Mesendoderm (in vitro differentiated cells): Measurements from ENCODE around the gene SLC11A1.

Experiments used
- DNase-seq: peaks from one replicate; pipeline ENCODE4 v3.0.0; 2013
- H2AK5ac ChIP-seq: 2 replicates; pipeline ENCODE4 v1.6.1; 2013; ENCODE audit warnings: low read length, inconsistent platforms
- H2BK120ac ChIP-seq: 2 replicates; pipeline ENCODE4 v1.6.1; 2013; ENCODE audit warnings: low read depth, mild to moderate bottlenecking, low read length, moderate library complexity, mixed read lengths
- H2BK15ac ChIP-seq: replicated peaks from 2 replicates; pipeline ENCODE4 v1.6.1; 2013; ENCODE audit warnings: low read depth, mild to moderate bottlenecking, moderate library complexity
- H2BK5ac ChIP-seq: 2 replicates; pipeline ENCODE4 v1.6.1; 2013; ENCODE audit warnings: low read length, inconsistent platforms
- H3K18ac ChIP-seq: 2 replicates; pipeline ENCODE4 v1.6.1; 2013; ENCODE audit warnings: mild to moderate bottlenecking, low read length, mixed read lengths
- H3K23ac ChIP-seq: one replicate; pipeline ENCODE4 v1.6.1; 2013; ENCODE audit warnings: low read length
- H3K27ac ChIP-seq: 2 replicates; pipeline ENCODE4 v1.5.1; 2013; ENCODE audit warnings: low read depth, mild to moderate bottlenecking, inconsistent platforms, low read length, moderate library complexity
- H3K27me3 ChIP-seq: 2 replicates; pipeline ENCODE4 v1.6.1; 2013; ENCODE audit warnings: low read length, control low read depth, mild to moderate bottlenecking, inconsistent platforms; ENCODE audit not compliant: insufficient read depth, poor library complexity
- H3K36me3 ChIP-seq: 2 replicates; pipeline ENCODE4 v1.6.1; 2013; ENCODE audit warnings: low read length, inconsistent platforms; ENCODE audit not compliant: control insufficient read depth, insufficient read depth
- H3K4ac ChIP-seq: one replicate; pipeline ENCODE4 v1.6.1; 2013; ENCODE audit warnings: low read depth, mild to moderate bottlenecking, low read length, moderate library complexity
- H3K4me1 ChIP-seq: 2 replicates; pipeline ENCODE4 v1.6.1; 2013; ENCODE audit warnings: low read depth, low read length, inconsistent platforms; ENCODE audit not compliant: control insufficient read depth
- H3K4me2 ChIP-seq: 2 replicates; pipeline ENCODE4 v1.6.1; 2013; ENCODE audit warnings: low read length
- H3K4me3 ChIP-seq: 2 replicates; pipeline ENCODE4 v1.5.1; 2013; ENCODE audit warnings: mild to moderate bottlenecking, low read length
- H3K56ac ChIP-seq: one replicate; pipeline ENCODE4 v1.6.1; 2013; ENCODE audit warnings: low read length
- H3K79me1 ChIP-seq: 2 replicates; pipeline ENCODE4 v1.6.1; 2013; ENCODE audit warnings: low read length, inconsistent platforms
- H3K79me2 ChIP-seq: 2 replicates; pipeline ENCODE4 v1.6.1; 2013; ENCODE audit warnings: mild to moderate bottlenecking, low read length; ENCODE audit not compliant: control insufficient read depth, insufficient read depth
- H3K9ac ChIP-seq: 2 replicates; pipeline ENCODE4 v1.6.1; 2013; ENCODE audit warnings: low read length, inconsistent platforms
- H4K5ac ChIP-seq: one replicate; pipeline ENCODE4 v1.6.1; 2013; ENCODE audit warnings: low read length
- H4K8ac ChIP-seq: one replicate; pipeline ENCODE4 v1.6.1; 2013; ENCODE audit warnings: low read depth, mild to moderate bottlenecking, control low read depth, low read length, moderate library complexity
- WGBS: extraction: QIAGEN DNeasy Blood & Tissue Kit; methylation state at CpG from one replicate; pipeline ENCODE4 v1.1.7; 2013; ENCODE audit warnings: low lambda C conversion rate, missing lambda C conversion rate; ENCODE audit not compliant: insufficient coverage; ENCODE audit errors: extremely low coverage; 5-methylcytosine and 5-hydroxymethylcytosine counted together

The SLC11A1 gene

DNA sequence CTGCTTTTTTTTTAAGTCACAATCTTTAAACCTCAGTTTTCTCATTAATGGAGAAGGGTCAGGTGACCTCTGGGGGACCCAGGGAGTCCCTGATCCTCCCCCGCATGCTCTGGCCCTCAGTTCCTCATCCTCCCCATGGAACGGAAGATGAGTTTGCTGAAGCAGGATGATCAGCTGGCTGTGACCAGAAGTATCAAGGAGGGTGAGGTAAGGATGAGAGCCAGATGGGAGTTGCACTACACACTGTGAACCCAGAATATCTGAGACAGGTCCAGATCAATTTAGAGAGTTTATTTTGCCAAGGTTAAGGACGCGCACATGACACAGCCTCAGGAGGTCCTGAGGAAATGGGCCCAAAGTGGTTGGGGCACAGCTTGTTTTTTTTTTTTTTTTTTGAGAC is 21.6 kb upstream of the SLC11A1 start:
- Histone ChIP-seq H2BK120ac (no peak overlapping the region), H3K23ac (no peak overlapping the region), H3K4me1 (no peaks in the 10 kb centered on the region), H3K79me1 (no peaks in the 10 kb centered on the region), H3K4me2 (no peak overlapping the region), H3K27me3 (no peaks in the 10 kb centered on the region), H2AK5ac (no peak overlapping the region), H3K27ac (no peak overlapping the region), H2BK15ac (no peak overlapping the region), H3K4me3 (no peak overlapping the region), H3K56ac (no peak overlapping the region), H2BK5ac (no peak overlapping the region), H3K4ac (no peak overlapping the region), H3K79me2 (no peaks in the 10 kb centered on the region), H4K8ac (no peak overlapping the region), H3K18ac (no peak overlapping the region), H3K36me3 (no peaks in the 10 kb centered on the region), H4K5ac (no peak overlapping the region), H3K9ac (no peak overlapping the region)
- WGBS = no CpG with 5 or more reads among the region's 4 CpGs
- DNase-seq = no peak

DNA sequence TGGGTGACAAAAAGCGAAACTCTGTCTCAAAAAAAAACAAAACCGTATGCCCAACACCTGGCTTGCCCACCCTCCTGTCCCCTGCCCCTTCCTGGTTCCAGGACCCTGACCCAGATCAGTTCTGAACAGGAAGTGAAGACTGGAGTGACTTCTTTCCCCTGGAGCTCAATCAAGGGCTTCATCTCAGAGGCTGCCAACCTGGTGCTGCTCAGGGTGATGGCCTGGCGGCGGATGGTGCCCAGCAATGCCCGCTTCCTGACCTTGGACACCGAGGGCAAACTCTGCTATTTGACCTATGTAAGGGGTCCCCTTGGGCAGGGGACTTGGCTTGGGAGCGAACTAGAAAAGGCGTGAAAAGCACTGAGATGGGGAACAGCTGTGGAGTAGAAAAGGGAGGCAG is 19.5 kb upstream of the SLC11A1 start:
- WGBS = no CpG with 5 or more reads among the region's 8 CpGs
- Histone ChIP-seq H4K8ac (no peak overlapping the region), H3K4me2 (no peak overlapping the region), H3K79me1 (no peaks in the 10 kb centered on the region), H2BK5ac (no peak overlapping the region), H3K36me3 (no peaks in the 10 kb centered on the region), H3K18ac (no peak overlapping the region), H2BK15ac (no peak overlapping the region), H3K79me2 (no peaks in the 10 kb centered on the region), H2AK5ac (no peak overlapping the region), H4K5ac (no peak overlapping the region), H3K4me3 (no peak overlapping the region), H2BK120ac (no peak overlapping the region), H3K9ac (no peak overlapping the region), H3K27ac (no peak overlapping the region), H3K4ac (no peak overlapping the region), H3K27me3 (no peaks in the 10 kb centered on the region), H3K56ac (no peak overlapping the region), H3K23ac (no peak overlapping the region), H3K4me1 (no peaks in the 10 kb centered on the region)
- DNase-seq = no peak

- no CpG with 5 or more reads among the region's 3 CpGs for WGBS
- no peak overlapping the region for H3K4me2 ChIP-seq
- no peak overlapping the region for H3K4me3 ChIP-seq
- no peaks in the 10 kb centered on the region for H3K79me2 ChIP-seq
- no peak overlapping the region for H2AK5ac ChIP-seq
- no peak overlapping the region for H2BK15ac ChIP-seq
- no peaks in the 10 kb centered on the region for H3K36me3 ChIP-seq
- H3K23ac ChIP-seq = no peak overlapping the region
- H3K4me1 ChIP-seq = no peaks in the 10 kb centered on the region
- no peak overlapping the region for H3K9ac ChIP-seq
- no peak overlapping the region for H3K4ac ChIP-seq
- no peak overlapping the region for H3K56ac ChIP-seq
- no peak overlapping the region for H2BK5ac ChIP-seq
- DNase-seq = no peak
- no peak overlapping the region for H3K27ac ChIP-seq
- H3K27me3 ChIP-seq = no peaks in the 10 kb centered on the region
- H2BK120ac ChIP-seq = no peak overlapping the region
- H3K79me1 ChIP-seq = no peaks in the 10 kb centered on the region
- H4K8ac ChIP-seq = no peak overlapping the region
- H3K18ac ChIP-seq = no peak overlapping the region
- no peak overlapping the region for H4K5ac ChIP-seq
Measured at GRCh38 chr2:218363736-218364135, 18.3 kb upstream of the SLC11A1 start.

DNA sequence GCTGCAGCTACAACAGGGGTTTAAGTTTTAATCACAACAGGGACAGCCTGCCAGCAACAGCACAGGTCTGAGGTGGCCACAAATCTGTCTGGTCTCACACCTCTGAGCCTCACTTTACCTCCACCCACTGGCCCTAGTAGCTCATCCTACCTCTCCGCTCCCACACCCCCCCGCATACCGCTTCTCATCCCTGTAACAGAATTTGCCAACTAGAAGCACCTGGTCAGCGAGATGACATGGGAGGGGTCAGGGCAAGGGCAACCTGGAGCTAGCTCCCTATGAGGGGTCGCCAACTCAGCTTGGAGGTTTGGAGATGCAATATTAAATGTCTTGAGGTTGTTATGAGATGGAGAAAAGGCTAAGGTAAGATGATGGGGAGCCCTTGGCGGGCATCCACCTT is 17.9 kb upstream of the SLC11A1 start:
- no peaks in the 10 kb centered on the region for H3K36me3 ChIP-seq
- no peak overlapping the region for H4K5ac ChIP-seq
- no peak overlapping the region for H3K4ac ChIP-seq
- no peaks in the 10 kb centered on the region for H3K79me2 ChIP-seq
- H3K18ac ChIP-seq = no peak overlapping the region
- H3K4me1 ChIP-seq = no peaks in the 10 kb centered on the region
- no peak overlapping the region for H2BK120ac ChIP-seq
- H3K4me2 ChIP-seq = no peak overlapping the region
- H3K9ac ChIP-seq = no peak overlapping the region
- no peak for DNase-seq
- no peak overlapping the region for H3K23ac ChIP-seq
- no peak overlapping the region for H3K56ac ChIP-seq
- H3K27me3 ChIP-seq = no peaks in the 10 kb centered on the region
- no CpG with 5 or more reads among the region's 6 CpGs for WGBS
- H2BK5ac ChIP-seq = no peak overlapping the region
- H2BK15ac ChIP-seq = no peak overlapping the region
- no peak overlapping the region for H2AK5ac ChIP-seq
- H4K8ac ChIP-seq = no peak overlapping the region
- no peak overlapping the region for H3K4me3 ChIP-seq
- H3K27ac ChIP-seq = no peak overlapping the region
- H3K79me1 ChIP-seq = no peaks in the 10 kb centered on the region

DNA sequence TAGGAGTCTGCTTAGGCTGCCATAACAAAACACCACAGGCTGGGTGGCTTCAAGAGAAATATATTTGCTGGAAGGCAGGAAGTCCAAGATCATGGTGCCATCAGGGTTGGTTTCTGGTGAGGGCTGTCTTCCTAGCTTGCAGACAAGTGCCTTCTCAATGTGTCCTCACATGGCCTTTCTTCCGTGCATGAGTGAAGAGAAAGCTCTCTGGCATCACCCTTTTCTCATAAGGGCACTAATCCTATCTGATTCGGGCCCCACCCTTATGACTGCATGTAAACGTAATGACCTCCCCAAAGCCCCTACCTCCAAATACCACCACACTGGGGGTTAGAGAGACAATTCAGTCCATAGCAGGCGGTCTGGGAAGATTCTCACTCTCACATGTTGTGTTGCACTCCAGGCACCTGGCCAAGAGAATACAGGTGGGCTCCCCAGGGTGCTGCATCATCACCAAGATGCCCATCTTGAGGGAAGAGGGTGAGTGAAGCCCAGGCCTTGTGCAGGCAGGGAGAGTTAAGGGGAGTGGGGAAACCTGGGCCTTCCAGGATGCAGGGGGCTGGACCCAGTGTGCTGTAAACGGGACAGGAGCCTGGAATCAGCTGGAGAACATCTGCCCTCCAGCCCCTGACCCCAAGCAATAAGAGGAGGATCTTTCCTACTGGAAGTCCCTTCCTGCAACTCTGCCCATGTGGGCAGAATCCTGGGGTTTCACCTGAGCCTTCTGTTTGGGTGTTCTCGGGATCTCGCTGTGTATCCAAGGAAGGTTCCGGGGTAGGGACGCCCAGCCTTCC is 15.3 kb upstream of the SLC11A1 start:
- H2BK5ac ChIP-seq = no peak overlapping the region
- H3K4me3 ChIP-seq = peak overlapping the region; percentile 65
- no peak overlapping the region for H3K4ac ChIP-seq
- no peak overlapping the region for H2BK15ac ChIP-seq
- no peak overlapping the region for H2AK5ac ChIP-seq
- no peak overlapping the region for H4K8ac ChIP-seq
- no peaks in the 10 kb centered on the region for H3K79me1 ChIP-seq
- peak overlapping the region; percentile 89 for H3K9ac ChIP-seq
- no peaks in the 10 kb centered on the region for H3K4me1 ChIP-seq
- H2BK120ac ChIP-seq = no peak overlapping the region
- peak overlapping the region; percentile 84 for H3K4me2 ChIP-seq
- no peaks in the 10 kb centered on the region for H3K27me3 ChIP-seq
- H3K23ac ChIP-seq = no peak overlapping the region
- H3K18ac ChIP-seq = peak overlapping the region; percentile 33
- H3K27ac ChIP-seq = no peak overlapping the region
- no CpG with 5 or more reads among the region's 9 CpGs for WGBS
- H4K5ac ChIP-seq = no peak overlapping the region
- no peaks in the 10 kb centered on the region for H3K36me3 ChIP-seq
- H3K79me2 ChIP-seq = no peaks in the 10 kb centered on the region
- H3K56ac ChIP-seq = peak overlapping the region; percentile 97
- peak; percentile 19 for DNase-seq
